UCSD-AML1 (cell line): Measurements from ENCODE around the gene IQGAP3.

ENCODE experiments used
- DNase-seq: peaks from one replicate; lab custom pipeline; 2025; ENCODE audit not compliant: unreplicated experiment; lab: John Stamatoyannopoulos, UW

The IQGAP3 gene

DNA sequence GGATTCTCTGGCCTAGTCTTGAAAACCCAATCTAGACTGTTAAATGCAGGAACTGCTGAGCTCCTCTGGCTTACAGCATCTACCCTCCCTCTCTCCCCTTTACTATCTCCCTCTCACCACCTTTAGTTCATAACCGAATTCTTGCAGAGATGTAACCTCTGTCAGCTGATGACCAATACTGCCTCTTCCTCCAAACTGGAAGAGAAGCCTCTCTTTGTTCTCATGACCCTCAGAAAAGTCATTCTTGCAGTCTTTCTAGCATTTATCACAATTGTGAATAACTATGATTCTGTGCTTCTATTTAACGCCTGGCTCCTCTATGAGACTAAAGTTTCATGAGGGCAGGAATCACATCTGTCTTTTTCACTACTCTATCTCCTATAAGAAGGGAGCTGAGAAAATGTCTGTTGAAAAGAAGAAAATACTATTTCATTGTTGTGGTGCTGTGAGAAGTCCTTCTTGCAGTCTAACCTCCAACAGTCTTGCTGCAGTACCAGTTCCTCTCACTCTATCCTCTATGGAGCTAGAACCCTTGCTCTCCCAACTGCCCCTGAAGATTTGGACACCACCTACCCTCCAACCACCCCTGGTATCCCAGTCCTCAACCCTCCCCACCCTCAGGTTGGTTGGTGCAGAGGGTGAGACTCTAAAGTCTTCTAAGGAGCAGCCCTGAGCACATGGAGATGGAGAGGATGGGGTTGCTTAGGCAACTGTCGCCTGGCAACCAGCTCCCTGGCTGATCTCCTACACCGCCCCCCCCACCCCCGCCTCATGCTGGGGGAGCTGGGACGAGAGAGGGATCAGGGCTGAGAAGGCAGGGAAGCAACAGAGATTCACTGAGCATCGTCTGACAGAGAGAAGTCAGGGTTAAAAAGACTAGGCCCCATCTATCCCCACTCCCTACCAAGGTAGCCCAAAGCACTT lies 85.7 kb downstream of the IQGAP3 start:
- no peak for DNase-seq

DNA sequence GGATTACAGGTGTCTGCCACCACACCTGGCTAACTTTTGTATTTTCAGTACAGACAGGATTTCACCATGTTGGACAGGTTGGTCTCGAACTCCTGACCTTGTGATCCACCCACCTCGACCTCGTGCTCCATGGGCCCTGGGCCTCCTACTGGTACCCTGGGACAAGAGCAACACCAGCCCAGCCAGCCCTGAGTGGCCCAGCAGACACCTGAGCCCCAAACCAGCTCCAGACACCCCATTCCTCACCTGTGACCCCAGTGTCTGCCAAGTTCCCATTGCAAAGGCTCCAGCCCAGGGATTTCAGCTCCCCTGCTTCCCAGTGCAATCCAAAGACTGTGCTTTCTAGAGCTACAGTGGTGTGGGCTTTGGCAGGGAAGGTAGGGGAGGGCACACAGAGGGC lies 86.4 kb downstream of the IQGAP3 start:
- DNase-seq = no peak

DNA sequence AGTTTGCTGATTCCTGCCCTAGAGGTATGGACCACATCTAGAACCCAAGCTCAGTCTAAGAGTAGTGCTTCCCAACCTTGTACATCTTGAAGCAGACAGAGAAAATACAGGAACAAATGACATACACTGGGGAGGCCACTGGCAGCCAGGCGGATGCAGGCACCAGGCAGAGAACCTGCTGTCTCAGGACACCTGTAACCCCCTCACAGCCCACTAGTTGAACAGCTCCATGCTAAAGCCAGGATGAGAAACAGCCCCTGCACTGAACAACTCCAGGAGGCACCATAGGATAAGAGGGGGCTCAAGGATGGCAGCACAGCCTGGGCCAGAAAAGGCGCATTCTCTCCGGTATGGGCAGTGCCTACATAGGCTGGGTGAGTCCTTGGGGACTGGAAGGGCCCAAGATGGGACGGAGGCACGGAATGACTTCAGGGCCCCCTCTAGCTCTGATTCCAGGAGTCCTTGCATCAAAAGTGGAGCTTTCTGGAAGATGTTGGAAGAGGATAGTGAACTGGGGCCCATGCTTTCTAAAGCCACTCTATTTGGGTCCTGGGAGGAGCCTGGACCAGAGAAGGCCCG lies 87.8 kb downstream of the IQGAP3 start:
- DNase-seq = no peak

DNA sequence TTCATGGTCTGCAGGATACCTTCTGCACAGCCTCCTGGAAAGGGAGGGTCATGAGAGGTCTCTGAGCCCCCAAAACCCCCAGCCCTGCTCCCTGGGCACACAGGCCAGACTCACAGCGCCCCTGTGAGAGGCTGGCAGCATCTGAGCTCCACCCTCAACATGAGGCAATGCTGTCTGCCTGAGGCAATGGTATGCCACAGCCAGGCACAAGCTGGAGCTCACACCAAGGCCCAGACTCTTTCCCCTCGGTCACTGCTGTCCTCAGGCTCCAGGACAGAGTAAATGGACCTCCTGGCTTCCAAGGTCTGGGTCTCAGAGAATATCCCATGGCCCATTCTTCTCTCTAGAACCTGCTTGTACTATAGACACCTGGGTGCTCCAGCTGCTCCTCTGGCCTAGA lies 89.0 kb downstream of the IQGAP3 start:
- DNase-seq = no peak

DNA sequence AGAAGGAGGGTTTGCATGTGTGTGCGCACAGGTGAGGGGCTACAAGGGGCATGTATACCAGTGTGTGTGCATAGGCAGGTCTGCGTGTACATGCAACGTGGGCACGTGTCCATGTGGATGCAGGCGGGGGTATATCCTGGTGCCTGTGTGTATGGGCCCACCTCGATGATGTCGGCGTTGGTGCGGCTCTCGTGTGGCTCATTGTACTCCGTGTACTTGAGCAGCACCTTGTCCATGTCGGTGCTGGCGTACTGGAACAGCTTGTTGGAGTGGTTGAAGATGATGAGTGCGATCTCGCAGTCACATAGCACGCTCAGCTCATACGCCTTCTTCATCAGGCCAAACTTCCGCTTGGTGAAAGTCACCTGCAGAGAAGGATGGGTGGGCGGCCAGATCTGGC lies 90.1 kb downstream of the IQGAP3 start:
- no peak for DNase-seq

DNA sequence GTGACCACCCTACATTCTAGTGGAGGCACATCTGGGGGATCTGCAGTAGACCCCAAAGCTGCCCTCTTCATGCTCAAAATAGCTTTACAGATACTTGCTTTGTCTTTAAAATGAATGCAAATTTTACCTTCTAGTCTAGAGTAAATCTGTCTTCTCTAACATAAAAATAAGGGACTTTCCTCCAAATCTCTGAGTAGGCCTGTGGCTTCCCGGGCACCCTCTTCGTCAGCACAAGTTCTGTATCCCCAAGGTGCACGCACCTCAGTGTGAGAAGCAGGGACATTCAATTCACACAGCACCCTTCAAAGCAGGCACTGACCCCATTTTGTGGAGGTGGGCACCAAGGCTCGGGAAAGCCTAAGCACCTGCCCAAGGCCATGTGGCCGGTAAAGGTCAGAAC lies 90.8 kb downstream of the IQGAP3 start:
- DNase-seq = no peak

DNA sequence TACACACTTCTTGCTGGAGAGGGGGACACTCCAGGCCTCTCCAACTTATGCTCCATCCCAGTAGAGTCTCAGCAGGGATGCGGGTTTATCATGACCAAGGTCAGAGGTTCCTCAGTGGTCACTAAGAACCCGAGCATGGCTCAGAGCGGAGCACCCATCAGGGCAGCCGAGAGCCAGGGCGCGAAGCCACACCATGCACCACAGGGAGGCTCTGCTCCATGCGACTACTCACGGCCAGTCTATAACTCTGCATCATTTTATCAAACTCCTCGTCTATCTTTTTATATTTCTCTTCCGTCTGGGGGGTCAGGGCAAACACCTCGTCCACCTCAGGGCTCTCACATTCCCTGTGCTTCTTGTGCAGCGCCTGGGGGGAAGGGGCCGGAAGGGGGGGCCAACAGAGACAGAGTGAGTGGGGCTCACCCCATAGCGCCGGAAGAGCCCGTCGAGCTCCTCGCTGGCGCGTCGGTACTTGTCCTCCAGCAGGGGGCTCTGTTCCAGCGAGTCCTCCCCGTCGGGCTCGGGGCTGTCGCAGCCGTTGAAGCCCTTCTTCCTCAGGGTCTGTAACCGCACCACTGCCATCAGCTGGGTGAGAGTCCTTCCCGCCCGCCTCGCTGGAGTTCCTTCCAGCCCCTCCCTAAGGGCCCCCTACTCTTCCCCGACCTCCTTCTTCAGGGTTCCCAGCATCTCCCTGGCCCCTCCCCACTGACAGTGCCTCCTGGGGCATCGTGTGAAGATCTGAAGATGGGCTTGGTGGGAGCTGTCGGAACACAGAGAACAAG lies 91.8 kb downstream of the IQGAP3 start:
- DNase-seq = peak; percentile 34

DNA sequence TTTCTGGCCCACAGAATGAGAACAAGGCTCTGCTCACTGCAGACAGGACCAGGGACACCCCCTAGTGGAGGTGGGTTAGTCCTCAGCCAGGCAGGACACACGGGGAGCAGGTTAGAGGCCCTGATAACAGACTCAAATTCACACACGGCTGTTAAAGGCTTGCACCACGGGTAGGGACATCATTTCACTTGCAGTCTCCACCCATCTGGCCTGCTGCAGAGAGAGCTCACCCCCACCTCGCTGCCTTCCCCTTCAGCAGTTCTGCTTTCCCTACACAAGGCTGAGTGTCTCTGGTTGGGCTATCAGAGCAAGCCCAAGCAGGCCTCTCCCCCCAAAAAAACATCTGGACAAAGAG lies 92.4 kb downstream of the IQGAP3 start:
- DNase-seq = no peak

DNA sequence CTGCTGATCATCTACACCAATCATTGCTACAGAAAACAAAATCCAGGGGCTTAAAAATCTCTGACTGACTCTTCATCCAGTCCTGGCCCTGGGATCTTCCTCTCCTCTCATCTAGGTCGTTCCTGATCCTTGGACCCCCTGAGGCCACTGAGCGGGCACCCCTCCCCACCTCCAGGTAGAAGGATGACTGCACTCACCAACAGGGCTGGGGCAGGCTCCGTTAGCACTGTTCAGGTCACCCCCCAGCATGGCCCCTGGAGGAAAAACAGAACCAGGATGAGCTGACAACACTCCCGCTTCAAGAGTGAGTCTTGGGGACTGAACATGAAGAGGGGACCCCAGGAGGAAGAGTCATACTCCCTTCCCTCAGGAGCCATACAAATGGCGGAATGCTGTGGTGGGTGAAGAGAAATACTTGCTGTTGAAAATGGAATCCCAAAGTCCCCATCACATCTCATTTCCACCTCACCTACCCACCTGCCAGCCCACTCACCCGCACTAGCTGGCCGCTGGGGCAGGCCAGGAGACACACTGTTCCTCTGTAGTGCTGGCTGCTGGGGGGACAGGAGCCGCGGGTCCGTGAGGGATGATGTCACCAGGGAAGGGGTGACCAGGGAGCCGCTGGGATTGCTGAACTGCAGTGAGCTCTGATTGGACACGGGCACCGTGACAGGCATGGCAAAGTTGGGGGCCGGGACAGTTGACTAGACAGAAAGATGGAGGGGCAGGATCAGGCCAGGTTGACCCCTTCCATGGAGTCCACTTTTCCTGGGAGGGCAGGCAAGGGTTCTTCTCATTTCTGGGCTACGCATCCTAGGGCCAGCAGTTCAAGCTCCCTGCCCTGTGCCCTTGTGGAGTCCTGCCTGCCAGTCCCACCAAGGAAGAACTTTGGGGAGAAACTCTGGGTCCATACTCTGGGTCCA lies 93.0 kb downstream of the IQGAP3 start:
- no peak for DNase-seq

DNA sequence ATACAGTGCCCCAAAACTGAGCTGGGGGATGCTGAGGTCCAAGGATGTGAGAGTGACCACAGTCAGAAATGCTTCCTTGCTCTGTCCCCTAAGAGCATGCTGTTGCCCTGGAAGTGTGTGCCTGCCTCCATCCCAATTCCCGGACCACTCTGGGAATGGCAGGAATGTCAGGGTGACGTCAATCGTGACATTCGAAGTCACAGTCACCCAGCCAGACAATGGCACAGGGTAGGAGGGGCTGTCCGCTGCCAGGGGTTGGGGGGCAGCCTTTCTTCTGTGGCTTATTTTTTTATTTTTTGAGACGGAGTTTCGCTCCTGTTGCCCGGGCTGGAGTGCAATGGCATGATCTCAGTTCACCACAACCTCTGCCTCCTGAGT lies 94.1 kb downstream of the IQGAP3 start:
- no peak for DNase-seq

DNA sequence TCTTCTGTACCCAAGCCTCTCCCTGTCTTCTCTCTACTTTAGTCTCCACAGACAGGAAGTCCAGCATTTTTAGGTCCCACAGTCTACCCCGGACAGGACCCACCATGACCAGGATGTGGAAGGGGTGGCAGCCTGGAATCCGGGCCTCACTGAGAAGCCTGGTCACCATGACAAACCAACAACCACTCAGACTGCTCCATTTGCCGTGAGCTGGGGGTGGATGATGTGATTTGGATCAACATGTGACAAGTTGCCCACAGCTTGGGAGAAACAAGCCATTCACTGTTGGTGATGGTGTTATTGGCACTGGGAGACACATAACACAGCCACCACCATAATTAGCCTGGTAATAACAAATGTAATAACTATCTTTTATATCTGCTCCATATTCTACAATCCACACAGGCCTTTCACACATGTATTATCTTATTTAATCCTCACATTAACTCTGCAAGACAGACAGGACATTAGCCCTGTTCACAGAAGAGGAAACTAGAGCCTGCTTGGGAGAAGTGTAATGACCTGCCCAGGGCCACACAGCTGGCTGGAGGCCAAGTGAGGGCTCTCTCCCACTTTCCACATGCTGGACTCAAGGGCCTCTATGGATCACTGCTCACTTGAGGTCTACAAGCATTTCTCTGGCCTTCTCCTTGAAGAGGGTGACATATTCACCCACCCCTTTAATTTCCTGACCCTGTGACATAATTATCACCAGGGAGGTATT lies 94.7 kb downstream of the IQGAP3 start:
- no peak for DNase-seq

DNA sequence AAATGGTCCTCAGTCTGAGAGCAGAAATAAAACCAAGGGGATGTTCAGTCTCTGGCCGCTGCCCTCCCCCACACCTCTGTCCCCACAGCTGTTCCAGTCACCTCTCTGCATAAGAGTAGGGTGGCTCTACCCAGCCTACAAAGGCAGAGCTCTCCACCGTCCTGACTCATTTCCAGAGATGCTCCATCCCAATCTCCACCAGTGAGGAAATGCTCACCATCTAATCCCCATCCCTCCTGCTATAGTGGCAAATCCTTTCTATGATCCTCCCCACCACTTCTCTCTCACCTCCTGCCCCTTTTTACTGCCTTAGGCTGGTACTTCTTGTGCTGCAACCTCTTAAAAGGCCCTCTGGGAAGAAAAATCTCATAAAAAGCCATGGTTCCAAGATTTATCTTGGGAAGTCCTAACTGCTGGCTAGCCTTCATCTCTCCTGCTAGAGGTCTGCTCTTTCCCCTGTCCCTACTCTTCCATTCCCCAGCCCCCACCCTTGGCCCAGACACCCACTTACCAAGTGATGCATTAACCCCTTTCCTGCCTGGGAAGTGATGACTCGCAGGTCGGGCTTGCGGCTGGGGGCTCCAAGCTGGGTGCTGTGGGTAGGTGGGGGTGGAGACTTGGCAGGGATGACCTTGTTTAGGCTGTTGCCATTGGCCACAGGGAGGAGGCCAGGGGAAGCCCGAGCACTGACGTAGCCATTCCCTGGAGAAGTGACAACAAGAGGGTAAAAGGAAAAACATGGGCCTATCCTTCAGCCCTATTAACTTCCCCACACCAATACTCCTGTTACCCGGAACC lies 95.7 kb downstream of the IQGAP3 start:
- DNase-seq = no peak

DNA sequence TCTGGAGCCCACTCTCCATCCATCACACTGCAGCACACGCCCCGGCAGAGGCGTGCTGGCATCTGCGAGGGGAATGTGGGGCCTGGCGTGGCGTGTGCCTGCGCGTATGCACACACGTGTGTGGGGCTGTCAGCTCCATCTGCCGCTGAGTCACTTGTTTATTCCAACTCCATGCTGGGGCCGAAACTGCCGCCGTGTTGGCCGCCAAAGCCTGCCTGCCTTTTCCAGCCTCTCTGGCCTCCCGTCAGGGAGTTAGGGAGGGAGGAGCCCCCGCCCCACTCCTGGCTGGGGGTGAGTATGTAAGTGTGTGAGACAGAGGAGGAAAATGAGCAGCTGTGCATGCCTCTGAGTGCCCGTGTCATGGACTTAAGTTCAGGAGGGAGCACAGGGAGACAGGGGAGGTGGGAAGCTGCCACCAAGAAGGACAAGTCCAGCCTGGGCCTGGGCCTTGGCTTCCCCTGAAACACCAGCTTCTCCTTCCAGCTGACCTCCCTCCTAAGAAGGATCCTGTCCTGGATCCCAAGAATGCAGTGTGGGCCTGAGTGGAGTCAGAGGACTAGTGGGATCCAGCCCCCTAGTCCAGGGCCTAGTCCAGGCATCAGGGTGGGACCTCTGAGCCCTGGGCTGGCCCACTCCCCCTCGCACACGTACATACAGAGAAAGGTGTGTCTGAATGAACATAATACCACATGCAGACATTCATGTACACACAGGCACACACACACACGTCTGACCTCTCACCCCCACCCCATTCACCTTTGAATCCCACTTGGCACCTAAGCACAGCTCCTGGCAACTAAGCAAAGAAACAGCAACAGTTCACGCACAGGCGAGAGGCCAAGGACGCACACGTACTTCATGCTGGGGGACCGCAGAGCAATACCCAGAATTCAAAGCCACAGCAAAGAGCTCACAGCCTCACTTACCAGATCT lies 96.5 kb downstream of the IQGAP3 start:
- no peak for DNase-seq
